ENCODE results near the gene CPSF3. TPM values are rescaled to one million over a fixed set of nuclear protein-coding genes. Genes with fewer than 3 reads are reported as not detected.
A peak's percentile ranks its signal among the peaks of the same experiment; 100 is the strongest.

Gene CPSF3
- total and polyA plus RNA-seq, 2 of the 13 experiments (the other 11 are each of a cell fraction or from before 2014, with no cell fraction given) = 19.8 to 93.0 TPM

DNA sequence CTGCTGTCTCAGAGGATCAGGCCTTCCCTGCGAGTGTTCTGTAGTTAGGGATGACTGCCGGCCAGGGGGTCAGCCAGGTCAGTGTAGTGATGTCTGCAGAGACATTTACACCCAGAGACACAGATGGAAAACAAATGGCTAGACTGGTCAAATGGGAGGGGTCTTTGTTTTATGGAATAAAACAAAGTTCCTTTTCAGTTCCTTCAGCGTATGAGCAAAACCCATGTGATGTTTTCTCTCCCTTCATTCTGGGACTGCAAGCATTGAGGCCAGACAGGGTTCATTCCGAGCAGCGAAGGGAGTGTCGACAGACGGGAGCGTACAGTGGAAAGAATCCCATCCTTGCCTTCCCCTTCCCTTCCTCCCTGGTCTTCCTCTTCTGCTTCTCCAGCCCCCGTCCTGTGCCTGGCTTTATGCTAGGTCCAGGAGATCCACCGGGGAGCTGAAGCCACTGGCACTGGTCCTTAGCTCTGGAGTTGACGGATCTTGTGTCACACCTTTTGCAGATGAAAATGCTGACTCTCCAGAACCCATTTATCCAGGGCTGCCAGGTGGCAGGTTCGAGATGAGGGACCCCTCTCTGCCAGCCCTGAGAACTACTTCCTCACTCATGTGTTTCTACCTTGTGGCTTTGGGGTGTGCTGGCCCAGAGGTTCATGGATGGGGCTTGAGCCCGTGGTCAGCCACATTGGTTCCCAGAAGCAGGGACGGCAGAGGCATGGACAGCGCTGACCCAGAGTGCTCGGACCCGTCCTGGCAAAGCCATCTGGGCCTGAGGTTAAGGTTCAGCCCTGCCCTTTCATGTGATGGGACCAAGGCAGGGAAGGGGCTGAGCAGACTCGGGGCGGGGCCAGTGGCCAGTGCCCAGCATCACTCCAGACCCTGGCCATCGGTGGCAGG, 24.3 kb upstream of the CPSF3 start:
- peaks cover 12 to 19% of the 10 kb centered on the region in 2 experiments; a peak in 4 of 5 replicates for H3K36me3 ChIP-seq (replicated peaks in 1 of 2; ENCODE audit: control insufficient read depth in 1 of 2, insufficient read depth in 2 of 2, low read length in 2 of 2)
- H3K4me1 ChIP-seq (ENCODE audit: insufficient read depth, low read length) = peaks cover 11% of the 10 kb centered on the region; the same call in 1 of the 2 replicates
- H3K9ac ChIP-seq (ENCODE audit: insufficient read depth, low read depth, low read length) = no peak overlapping the region
- intact Hi-C loops (cut with micrococcal nuclease; ENCODE audit: unreplicated experiment) (no loop called here), in situ Hi-C loops (cut with HindIII; ENCODE audit: extremely low pct_ligation_motif_present, low pct_unique_long_range_greater_than_20kb) (no loop called here)
- H3K27ac ChIP-seq (ENCODE audit: extremely low read length, insufficient read depth, low read length) = no peak overlapping the region
- FAIRE-seq = no peak
- H2AFZ ChIP-seq (ENCODE audit: low read length) = no peak overlapping the region
- POLR2A ChIA-PET = no interaction called here
- CTCF ChIA-PET (ENCODE audit: low intra/inter-chr PET ratio, low total read pairs) = no interaction called here
- H3K9me3 ChIP-seq (ENCODE audit: low read length) = no peaks in the 10 kb centered on the region
- ATAC-seq = no peak; the same call in 2 of the 3 replicates
- H3K4me2 ChIP-seq (ENCODE audit: low read depth, low read length) = no peak overlapping the region
- no TSS peak for BruUV-seq (replicated peaks)
- no peak overlapping the region for H3K4me3 ChIP-seq (replicated peaks in 1 of 3; ENCODE audit: insufficient read depth in 1 of 3, low read depth in 2 of 3, low read length in 3 of 3)
- 93% methylated on average over 20 of the region's 20 CpGs for WGBS (ENCODE audit: low lambda C conversion rate)
- no peaks in the 10 kb centered on the region for H3K27me3 ChIP-seq (ENCODE audit: control insufficient read depth in 1 of 2, insufficient read depth in 2 of 2, low read length in 2 of 2)
- no peak for DNase-seq (ENCODE audit: low spot score)
- H4K20me1 ChIP-seq (ENCODE audit: insufficient read depth, low read length) = no peaks in the 10 kb centered on the region
- TF ChIP-seq ZNF768 (CRISPR knock-in tag; IDR thresholded peaks at IDR 0.05) (peak; percentile 9; the same call in 1 of the 2 replicates), ARNT2 (CRISPR knock-in tag; IDR thresholded peaks at IDR 0.05; ENCODE audit: low read depth) (no peak), ZNF841 (CRISPR knock-in tag; IDR thresholded peaks at IDR 0.05; ENCODE audit: borderline replicate concordance) (no peak), ZFP91 (CRISPR knock-in tag; IDR thresholded peaks at IDR 0.05; ENCODE audit: borderline replicate concordance) (0 out of 2 replicates have a peak, but pooled peaks have one; percentile 21), IRF2 (CRISPR knock-in tag; IDR thresholded peaks at IDR 0.05) (no peak), THRA (CRISPR knock-in tag; IDR thresholded peaks at IDR 0.05; ENCODE audit: borderline replicate concordance) (no peak), ZNF510 (CRISPR knock-in tag; IDR thresholded peaks at IDR 0.05; ENCODE audit: low read depth) (no peak), MAFF (IDR thresholded peaks at IDR 0.05; ENCODE audit: low read depth, low read length) (0 out of 2 replicates have a peak, but pooled peaks have one; percentile 31), MAFK (conservative IDR thresholded peaks at IDR 0.05 in 1 of 2, IDR thresholded peaks at IDR 0.05 in 1 of 2; ENCODE audit: low read length in 2 of 2) (peak; percentile 32 to 61; a peak in 3 of 4 replicates), ZSCAN20 (CRISPR knock-in tag; IDR thresholded peaks at IDR 0.05; ENCODE audit: borderline replicate concordance) (no peak), ZNF746 (CRISPR knock-in tag; IDR thresholded peaks at IDR 0.05) (no peak), RARA (CRISPR knock-in tag; IDR thresholded peaks at IDR 0.05) (no peak), SALL2 (CRISPR knock-in tag; IDR thresholded peaks at IDR 0.05) (no peak), ZSCAN21 (CRISPR knock-in tag; IDR thresholded peaks at IDR 0.05; ENCODE audit: borderline replicate concordance) (no peak), SMAD1 (CRISPR knock-in tag; IDR thresholded peaks at IDR 0.05; ENCODE audit: borderline replicate concordance, low read depth) (no peak), TEAD2 (CRISPR knock-in tag; IDR thresholded peaks at IDR 0.05) (no peak), BCL6 (CRISPR knock-in tag; IDR thresholded peaks at IDR 0.05) (no peak), ESRRA (CRISPR knock-in tag; IDR thresholded peaks at IDR 0.05; ENCODE audit: low read depth) (no peak), IRX3 (CRISPR knock-in tag; IDR thresholded peaks at IDR 0.05; ENCODE audit: borderline replicate concordance, low read depth) (no peak)
- TF ChIP-seq, protein P1, sequence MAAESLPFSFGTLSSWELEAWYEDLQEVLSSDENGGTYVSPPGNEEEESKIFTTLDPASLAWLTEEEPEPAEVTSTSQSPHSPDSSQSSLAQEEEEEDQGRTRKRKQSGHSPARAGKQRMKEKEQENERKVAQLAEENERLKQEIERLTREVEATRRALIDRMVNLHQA (CRISPR knock-in tag; IDR thresholded peaks at IDR 0.05) = no peak
- no peaks in the 10 kb centered on the region for H3K79me2 ChIP-seq (ENCODE audit: insufficient read depth, low read length)
